ENCODE results near the gene PPP2R2B.

- TF ChIP-seq CTCF (IDR thresholded peaks at IDR 0.05) (peak; percentile 37 to 57 (median 48)), POLR2A (IDR thresholded peaks at IDR 0.05) (no peak)
Observed at GRCh38 chr5:146565764-146566367, 312.7 kb downstream of the PPP2R2B start.
